NCI-H2107 treated with DMSO at 0.1 percent for 48 hours (cell line): Measurements from ENCODE around the gene GJC3.
A peak's percentile ranks its signal among the peaks of the same experiment; 100 is the strongest.
"Not testable (repeated sequence)": the region's sequence is repeated elsewhere in the genome, so short reads cannot be mapped to it uniquely, and the experiment has no call there.

Source experiments
- DNase-seq: peaks from one replicate; lab custom pipeline; 2025; ENCODE audit not compliant: unreplicated experiment; lab: John Stamatoyannopoulos, UW

The GJC3 gene, protein sequence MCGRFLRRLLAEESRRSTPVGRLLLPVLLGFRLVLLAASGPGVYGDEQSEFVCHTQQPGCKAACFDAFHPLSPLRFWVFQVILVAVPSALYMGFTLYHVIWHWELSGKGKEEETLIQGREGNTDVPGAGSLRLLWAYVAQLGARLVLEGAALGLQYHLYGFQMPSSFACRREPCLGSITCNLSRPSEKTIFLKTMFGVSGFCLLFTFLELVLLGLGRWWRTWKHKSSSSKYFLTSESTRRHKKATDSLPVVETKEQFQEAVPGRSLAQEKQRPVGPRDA

DNA sequence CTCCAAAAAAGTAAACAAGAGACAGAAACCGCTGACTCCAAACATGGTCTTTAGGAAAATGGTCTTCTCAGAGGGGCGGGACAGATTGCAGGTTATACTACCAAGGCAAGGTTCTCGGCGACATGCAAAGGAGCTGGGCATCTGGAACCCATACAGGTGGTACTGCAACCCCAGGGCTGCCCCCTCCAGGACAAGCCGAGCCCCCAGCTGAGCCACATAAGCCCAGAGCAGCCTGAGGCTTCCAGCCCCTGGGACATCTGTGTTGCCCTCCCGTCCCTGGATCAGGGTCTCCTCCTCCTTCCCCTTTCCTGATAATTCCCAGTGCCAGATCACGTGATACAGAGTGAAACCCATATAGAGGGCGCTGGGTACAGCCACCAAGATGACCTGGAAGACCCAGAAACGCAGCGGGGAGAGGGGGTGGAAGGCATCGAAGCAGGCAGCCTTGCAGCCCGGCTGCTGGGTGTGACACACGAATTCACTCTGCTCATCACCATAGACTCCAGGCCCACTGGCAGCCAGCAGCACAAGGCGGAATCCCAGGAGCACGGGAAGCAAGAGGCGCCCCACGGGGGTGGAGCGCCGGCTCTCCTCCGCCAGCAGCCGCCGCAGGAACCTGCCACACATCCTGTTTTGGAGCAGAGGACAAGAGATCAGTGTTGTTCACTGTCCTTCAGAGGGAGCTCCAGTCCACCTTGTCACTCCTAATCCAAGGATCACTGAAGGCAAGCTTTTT is at the start of gene GJC3:
GJC3 (minus strand) TSS at position 627 of the 736 bp plus-strand sequence; CDS start at position 627, 0 bp downstream.
- peak; percentile 79 for DNase-seq

DNA sequence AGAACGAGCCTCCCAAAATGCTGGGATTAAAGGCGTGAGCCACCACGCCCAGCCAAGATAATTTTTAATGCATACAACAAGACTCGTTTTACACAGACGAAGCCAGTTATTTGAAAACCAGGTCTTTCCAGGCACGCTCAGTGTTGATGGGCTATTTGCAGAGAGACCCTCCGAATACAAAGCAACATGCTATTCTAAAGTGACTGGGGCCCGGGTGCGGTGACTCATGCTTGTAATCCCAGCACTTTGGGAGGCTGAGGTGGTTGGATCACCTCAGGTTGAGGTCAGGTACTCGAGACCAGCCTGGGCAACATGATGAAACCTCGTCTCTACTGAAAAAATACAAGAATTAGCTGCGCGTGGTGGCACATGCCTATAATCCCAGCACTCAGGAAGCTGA is 47.2 kb upstream of the GJC3 start:
- no peak for DNase-seq

DNA sequence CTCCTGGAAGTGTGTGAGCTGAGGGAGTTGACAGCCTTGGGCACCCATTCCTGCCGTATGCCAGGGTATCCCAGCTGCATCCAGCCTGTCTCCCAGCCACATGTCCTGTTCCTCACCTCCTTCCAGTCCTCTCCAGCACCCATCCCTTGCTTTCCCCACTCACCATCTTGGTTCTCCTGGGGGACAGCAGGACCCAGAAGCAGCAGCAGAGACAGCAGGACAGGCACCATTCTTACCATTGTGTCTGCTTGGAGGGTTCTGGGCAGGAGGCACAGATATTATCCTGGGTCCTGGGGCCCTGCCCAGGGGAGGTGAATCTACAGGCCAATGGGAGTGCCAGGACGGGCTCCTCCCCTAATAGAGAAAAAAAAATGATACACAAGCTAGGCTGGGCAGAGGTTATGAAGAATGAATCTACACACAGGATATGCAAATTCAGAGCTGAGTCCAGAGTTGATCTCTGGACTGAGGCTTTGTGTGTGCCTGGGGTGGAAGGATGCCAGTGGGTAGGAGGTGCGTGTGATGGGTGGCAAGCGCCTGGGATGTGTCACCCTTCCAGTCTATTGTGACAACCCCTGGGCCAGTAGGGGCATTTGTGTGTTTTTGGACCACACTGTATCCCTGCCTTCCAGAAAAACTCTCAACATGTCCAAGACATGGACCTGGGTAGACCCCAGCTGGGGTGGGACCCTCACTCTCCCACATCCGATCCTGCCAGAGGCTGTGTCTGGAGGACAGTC is 46.5 kb upstream of the GJC3 start, which contains the start of gene AZGP1:
AZGP1 (minus strand) TSS at position 250 of the 740 bp plus-strand sequence; CDS start at position 239, 11 bp downstream.
- no peak for DNase-seq

DNA sequence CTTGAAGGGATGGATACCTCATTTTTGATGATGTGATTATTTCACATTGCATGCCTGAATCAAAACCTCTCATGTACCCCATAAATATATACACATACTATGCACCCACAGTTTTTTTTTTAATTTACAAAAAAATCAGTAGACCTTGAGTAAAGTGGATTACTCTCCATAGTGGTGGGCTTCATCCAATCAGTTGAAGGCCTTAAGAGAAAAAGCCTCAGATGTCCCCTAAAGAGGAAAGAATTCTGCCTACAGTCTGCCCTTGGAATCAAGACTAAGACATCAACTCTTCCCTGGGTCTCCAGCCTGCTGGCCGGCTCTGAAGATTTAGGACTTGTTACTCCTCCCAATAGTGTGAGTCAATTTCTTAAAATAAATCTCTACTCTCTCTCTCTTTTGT is 45.3 kb upstream of the GJC3 start:
- no peak for DNase-seq

DNA sequence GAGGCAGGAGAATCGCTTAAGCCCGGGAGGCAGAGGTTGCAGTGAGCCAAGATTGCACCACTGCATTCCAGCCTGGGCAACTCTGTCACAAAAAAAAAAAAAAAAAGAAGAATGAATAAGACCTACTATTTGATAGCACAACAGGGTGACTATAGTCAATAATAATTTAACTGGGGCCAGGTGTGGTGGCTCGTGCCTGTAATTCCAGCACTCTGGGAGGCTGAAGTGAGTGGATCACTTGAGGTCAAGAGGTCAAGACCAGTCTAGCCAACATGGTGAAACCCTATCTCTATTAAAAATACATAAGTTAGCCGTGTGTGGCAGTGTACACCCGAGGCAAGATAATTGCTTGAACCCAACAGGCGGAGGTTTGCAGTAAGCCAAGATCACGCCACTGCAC is 44.4 kb upstream of the GJC3 start:
- not testable (repeated sequence) for DNase-seq

DNA sequence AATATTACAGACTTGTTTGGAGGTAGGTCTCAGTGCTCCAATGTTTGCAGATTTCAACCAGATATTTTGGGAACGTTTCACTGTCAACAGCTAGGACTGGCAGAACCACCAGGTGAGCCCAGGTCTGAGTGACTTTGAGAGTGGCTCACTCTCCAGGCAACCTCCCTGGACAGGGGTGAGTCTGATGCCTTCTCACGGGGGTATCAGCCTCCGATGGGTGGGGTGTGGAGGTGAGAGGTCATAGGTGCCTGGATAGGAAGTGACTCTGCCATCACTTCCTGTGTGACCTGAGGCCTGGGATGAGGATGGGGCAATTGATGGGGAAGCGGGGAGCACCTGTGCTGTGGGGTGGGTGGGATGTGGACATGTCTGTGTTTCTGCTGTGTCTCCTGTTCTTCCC is 41.8 kb upstream of the GJC3 start:
- no peak for DNase-seq

DNA sequence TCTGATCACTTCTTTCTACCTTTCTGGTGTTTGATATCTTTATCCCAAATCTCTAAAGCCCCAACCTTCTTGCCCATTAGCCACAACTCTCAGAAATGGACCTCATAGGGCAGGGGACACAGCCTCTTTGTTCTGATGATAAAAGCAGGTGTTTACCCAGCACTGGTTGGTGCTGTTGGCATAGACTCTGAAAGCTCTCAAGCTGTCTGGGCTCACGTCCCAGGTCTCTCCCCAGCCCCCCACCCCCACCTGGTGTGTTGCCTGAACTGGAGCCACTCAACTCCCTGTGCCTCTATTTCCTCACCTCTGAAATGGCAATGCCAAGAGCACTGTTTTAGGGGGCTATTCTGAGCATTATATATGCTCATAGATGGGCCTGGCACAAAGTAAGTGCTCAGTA is 40.4 kb upstream of the GJC3 start:
- not testable (repeated sequence) for DNase-seq

DNA sequence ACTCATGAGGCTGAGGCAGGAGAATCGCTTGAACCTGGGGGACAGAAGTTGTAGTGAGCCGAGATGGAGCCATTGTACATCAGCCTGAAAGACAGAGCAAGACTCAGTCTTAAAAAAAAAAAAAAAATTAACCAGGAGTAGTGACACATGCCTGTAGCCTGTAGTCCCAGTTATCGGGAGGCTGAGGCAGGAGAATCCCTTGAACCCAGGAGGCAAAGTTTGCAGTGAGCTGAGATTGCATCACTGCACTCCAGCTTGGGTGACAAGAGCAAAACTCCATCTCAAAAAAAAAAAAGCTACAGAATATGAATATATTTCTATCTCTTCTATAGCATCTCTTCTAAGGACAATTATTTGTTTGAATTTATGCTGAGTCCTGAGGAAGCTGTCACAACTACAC is 39.9 kb upstream of the GJC3 start:
- no peak for DNase-seq

DNA sequence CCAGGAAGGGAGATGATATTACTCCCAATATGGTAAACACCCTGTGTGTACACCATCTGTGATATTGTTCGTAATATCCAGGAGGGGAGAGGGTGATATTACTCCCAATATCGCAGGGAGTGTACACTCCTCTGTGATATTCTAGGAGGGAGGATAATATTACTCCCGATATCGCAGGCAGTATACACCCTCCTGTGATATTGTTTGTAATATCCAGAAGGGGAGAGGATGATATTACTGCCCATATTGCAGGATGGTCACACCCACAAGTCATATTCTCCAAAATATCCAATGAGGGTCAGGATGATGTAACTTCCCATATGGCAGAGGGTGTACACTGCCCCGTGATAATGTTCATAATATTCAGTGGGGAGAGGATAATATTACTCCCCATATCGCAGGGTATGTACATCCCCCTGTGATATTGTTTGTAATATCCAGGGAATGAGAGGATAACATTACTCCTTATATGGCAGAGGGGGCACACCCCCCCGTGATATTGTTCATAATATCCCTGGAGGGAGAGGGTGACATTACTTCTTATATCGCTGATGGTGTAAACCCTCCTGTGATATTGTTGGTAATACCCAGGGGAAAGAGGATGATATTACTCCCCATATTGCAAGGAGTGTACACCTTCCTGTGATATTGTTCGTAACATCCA is 29.3 kb upstream of the GJC3 start:
- DNase-seq: no peak

DNA sequence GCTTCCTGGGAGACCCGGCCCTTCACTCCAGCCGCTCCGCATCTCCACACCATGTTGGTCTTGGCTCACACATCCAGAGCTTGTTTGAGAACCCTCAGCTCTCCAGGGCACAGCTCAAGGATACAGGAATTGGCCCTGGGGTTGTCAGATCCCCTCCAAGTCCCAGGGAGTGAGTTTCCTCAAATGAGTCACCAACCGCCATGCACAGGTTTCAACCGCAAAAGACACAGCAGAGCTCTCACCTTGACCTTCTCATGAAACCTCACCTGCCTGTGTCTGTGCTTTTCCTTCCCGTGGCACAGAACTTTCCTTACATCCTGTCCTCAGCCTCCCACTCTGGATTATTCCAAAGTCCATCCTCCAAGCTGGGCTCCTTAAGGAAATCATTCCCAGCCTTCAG is 25.8 kb upstream of the GJC3 start:
- no peak for DNase-seq

DNA sequence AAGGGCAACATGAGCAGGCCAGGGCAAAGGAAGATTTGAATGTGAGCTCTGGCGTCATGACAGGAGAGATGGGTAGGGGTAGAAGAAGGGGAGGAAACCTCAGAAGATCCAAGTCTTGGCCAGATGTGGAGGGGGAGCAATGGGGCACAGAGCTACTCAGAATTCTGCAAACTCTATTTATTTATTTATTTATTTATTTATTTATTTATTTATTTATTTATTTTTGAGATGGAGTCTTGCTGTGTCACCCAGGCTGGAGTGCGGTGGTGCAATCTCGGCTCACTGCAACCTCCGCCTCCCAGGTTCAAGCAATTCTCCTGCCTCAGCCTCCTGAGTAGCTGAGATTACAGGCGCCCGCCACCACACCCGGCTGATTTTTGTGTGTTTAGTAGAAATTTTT is 25.2 kb upstream of the GJC3 start:
- not testable (repeated sequence) for DNase-seq

DNA sequence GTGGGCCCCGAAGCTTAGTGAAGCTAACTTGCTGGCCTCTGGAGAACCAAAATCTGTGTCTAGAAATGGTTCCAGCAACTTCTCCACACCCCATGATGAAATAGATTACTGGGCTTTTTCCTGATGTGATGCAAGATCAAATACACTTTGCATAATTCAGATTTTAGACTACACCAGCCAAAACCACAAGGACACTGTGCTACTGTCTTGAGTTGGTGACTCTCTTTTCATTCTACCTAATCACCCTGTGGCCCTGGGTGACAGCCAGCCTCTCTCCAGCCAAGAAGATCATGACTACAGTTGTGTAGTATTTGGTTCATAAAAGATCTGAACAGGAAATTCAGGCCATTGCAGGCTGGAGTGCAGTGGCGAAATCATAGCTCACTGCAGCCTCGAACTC is 24.2 kb upstream of the GJC3 start:
- DNase-seq: no peak

DNA sequence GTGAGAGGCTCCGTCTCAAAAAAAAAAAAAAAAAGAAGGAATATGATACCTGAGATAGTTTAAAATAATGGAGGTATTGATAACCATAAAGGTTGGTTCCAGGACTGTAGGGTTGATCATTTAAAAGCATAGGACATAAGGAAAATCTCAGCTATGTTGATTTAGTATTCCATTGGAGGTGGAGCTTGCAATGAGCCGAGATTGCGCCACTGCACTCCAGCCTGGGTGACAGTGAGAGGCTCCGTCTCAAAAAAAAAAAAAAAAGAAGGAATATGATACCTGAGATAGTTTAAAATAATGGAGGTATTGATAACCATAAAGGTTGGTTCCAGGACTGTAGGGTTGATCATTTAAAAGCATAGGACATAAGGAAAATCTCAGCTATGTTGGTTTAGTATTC is 23.2 kb upstream of the GJC3 start:
- DNase-seq: not testable (repeated sequence)

DNA sequence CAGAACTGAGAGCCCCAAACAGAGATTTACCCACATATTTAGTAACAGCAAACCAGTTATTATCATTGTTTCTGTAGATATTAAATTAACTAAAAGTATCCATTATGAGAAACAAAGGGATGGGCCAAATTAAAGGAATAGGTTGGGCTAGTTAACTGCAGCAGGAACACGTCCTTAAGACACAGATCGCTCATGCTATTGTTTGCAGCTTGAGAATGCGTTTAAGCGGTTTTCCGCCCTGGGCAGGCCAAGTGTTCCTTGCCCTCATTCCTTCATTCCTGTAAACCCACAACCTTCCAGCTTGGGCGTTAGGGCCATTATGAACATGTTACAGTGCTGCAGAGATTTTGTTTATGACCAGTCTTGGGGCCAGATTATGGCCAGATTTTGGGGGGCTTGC is 21.4 kb upstream of the GJC3 start:
- DNase-seq: not testable (repeated sequence)

DNA sequence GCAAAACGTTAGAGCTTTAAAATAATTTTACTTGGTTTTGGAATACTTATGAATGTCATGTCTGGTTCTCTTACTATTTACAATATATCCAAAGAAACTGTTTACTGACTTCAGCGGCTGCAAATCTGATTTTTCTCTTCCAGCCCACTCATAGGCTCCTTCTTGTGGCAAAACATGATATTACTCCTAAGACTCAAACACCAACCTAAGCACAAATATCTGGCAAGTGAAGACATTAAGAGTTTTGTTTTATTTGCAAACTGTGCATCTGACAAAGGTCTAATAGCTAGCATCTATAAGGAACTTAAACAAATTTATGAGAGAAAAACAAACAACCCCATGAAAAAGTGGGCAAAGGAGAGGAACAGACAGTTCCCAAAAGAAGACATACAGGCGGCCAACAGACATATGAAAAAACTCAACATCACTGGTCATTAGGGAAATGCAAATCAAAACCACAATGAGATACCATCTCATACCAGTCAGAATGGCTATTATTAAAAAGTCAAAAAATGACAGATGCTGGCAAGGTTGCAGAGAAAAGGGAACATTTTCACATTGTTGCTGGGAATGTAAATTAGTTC is 20.3 kb upstream of the GJC3 start:
- no peak for DNase-seq

DNA sequence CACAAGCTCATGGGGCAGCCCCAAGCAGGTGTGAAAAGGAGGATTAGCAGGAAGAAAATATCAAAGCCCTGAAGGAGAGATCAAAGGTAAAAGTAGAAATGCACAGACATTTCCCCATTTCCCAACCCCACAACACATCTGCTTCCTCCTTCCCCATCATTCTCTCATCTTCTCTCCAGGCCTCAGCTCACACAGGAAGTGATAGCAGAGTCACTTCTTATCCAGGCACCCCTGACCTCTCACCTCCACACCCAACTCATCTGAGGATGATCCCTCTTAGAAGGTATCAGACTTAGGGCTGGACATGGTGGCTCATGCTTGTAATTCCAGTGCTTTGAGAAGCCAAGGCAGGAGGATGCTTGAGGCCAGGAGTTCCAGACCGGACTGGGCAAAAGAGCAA is 18.2 kb upstream of the GJC3 start:
- DNase-seq: no peak

DNA sequence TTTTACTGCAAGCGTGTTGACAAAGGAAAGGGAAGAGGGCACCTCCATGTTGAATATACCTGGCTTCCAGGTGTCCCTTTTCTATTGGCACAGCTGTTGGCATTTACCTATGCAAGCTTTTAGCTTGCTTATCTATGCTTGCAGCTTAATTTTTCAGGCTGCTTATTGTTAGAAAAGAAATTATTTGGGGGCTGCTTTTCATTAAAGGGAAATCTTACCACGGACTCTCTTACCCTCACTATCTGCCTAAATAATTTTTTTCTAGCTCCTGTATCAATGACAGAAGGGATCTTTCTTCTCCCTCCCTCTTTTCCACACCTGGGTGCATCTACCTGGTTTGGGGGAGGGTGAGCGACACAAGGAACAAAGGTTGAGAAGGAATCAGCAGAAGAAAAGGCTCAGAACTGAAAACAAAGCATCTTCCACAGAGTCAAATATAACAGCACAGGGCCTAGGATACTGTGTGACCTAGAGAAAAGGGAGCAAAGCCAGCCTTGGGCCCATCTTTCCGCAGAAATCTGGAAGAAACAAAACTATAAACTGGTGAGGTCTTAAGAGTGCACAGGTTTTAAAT is 15.2 kb upstream of the GJC3 start:
- DNase-seq: no peak

DNA sequence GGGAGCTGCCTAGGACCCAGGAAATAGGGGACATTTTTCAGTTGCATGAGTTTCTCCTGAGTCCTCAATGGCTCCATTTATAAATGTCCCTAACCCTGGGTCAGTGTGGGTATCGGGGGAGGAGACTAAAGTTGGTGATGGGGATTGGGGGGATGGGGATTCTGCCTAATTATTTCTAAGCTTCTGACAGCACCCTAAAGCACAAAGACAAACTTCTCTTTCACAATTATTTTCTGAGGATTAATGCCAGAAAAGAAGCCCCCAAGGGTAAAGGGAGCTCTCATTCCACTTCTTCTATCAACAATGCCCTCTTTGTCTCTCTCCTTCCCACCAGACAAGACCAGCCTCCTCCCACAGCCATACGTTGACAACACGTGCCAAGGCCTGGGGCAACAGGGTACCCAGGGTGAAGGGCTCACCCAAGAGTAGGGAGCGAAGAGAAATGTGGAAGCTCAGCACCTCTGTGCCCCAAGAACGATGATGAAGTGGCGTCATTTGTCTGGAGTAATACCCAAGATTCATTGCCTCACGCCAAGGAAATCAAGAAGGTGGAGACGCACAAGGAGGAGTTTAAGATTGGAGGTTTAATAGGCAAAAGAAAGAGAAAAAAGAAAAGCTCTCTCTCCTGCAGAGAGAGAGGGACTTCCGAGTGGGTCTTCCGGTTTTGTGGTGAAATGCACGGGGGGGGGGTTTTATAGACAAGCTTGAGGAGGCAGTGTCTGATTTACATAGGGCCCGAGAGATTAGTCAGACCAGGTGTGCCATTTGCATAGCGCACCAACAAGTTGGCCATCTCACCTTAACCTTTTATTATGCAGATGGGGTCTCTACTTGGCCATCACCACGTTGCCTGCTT is 14.4 kb upstream of the GJC3 start:
- peak; percentile 18 for DNase-seq

DNA sequence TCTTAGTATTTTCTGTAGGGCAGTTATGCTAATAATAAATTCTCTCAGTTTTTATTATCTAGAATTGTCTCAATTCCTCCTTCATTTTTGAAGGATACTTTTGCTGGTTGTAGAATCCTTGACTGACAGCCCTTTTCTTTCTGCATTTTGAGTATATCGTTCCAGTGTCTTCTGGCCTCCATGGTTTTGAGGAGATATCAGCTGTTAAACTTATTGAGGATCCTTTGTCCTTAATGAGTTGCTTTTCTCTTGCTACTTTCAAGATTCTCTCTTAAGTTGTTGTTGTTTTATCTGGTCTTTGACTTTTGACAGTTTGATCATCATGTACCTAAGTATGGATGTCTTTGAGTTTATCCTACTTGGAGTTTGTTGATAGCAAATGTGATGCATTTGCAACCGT is 8.9 kb upstream of the GJC3 start:
- DNase-seq: no peak

DNA sequence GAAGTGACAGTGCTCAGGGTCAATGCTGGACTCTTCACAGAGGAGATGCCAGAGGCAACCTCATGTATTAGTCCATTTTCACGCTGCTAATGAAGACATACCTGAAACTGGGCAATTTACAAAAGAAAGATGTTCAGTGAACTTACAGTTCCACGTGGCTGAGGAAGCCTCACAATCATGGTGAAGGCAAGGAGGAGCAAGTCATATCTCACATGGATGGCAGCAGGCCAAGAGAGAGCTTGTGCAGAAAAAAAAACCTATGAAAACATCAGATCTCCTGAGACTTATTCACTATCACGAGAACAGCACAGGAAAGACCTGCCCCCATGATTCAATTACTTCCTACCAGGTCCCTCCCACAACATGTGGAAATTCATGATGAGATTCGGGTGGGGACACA is 5.6 kb upstream of the GJC3 start:
- DNase-seq: not testable (repeated sequence)
